RKO (cell line): ENCODE measurements around the gene BACE1-AS.

Experiments
- DNase-seq: peaks from one replicate; pipeline ENCODE4 v3.0.0-alpha.2; 2016; ENCODE audit warnings: low spot score

Gene BACE1-AS

GRCh38 chr11:117327567-117328374 is 36.6 kb downstream of the BACE1-AS start, which contains the start of gene CEP164:
TSS of gene CEP164 (plus strand) at chr11:117327854. CDS start at chr11:117338587, 10,733 bp downstream.
- peak; percentile 98 for DNase-seq

- peak; percentile 56 for DNase-seq
Measured at GRCh38 chr11:117328375-117329010, 37.3 kb downstream of the BACE1-AS start.

GRCh38 chr11:117332843-117333242 is 41.7 kb downstream of the BACE1-AS start:
- no peak for DNase-seq

- DNase-seq: no peak
Measured at GRCh38 chr11:117333917-117334316, 42.8 kb downstream of the BACE1-AS start.

GRCh38 chr11:117334896-117335295 is 43.8 kb downstream of the BACE1-AS start:
- no peak for DNase-seq

- no peak for DNase-seq
Measured at GRCh38 chr11:117335399-117335798, 44.3 kb downstream of the BACE1-AS start.

- DNase-seq: no peak
Measured at GRCh38 chr11:117337076-117337475, 45.9 kb downstream of the BACE1-AS start.
